ENCODE data around the gene MMADHC.

Gene MMADHC

GRCh38 chr2:149594411-149594810 lies 6.8 kb upstream of the MMADHC start:
- ChIA-PET CTCF (interaction anchor here (1.2 to 3.6 kb wide), 3 partner anchors 22 to 1645 kb away, joined by 3 to 11 read pairs (median 4); no protein-coding TSS in a partner anchor), POLR2A (no interaction called here)
- Histone ChIP-seq H3K36me3 (ENCODE audit: control insufficient read depth in 4 of 4, insufficient read depth in 4 of 4, low read length in 3 of 4) (no peaks in the 10 kb centered on the region), H3K27ac (ENCODE audit: insufficient read depth in 1 of 2, low read depth in 1 of 2, low read length in 2 of 2, poor library complexity in 1 of 2, severe bottlenecking in 2 of 2) (no peak overlapping the region), H3K9me3 (ENCODE audit: control extremely low read depth in 1 of 5, control insufficient read depth in 4 of 5, insufficient read depth in 2 of 5, low read depth in 1 of 5, low read length in 4 of 5) (no peaks in the 10 kb centered on the region), H3K4me1 (ENCODE audit: control extremely low read depth in 1 of 4, control insufficient read depth in 4 of 4, insufficient read depth in 4 of 4, low read length in 3 of 4) (peaks cover 0 to 9% (median 4%) of the 10 kb centered on the region in 4 experiments), H3K4me3 (ENCODE audit: control insufficient read depth in 1 of 7, extremely low read depth in 1 of 7, insufficient read depth in 4 of 7, low read depth in 2 of 7, low read length in 6 of 7) (no peak overlapping the region), H3K27me3 (replicated peaks in 2 of 5; ENCODE audit: control insufficient read depth in 4 of 5, insufficient read depth in 5 of 5, low read length in 4 of 5) (peaks cover 0 to 2% (median 0%) of the 10 kb centered on the region in 5 experiments)
- no peak for DNase-seq
- WGBS (ENCODE audit: insufficient coverage): 100% methylated on average over 2 of the region's 2 CpGs

GRCh38 chr2:149587950-149588487 lies 444 bp upstream of the MMADHC start:
- WGBS (ENCODE audit: insufficient coverage): 96% methylated on average over 4 of the region's 10 CpGs
- ChIA-PET CTCF (interaction anchor here (0.7 to 1.9 kb wide), 2 partner anchors 10 to 14 kb away, joined by 3 to 7 read pairs; no protein-coding TSS in a partner anchor), POLR2A (no interaction called here)
- Histone ChIP-seq H3K4me1 (ENCODE audit: control extremely low read depth in 1 of 4, control insufficient read depth in 4 of 4, insufficient read depth in 4 of 4, low read length in 3 of 4) (peaks cover 4 to 22% (median 15%) of the 10 kb centered on the region in 4 experiments), H3K27me3 (replicated peaks in 2 of 5; ENCODE audit: control insufficient read depth in 4 of 5, insufficient read depth in 5 of 5, low read length in 4 of 5) (no peaks in the 10 kb centered on the region), H3K36me3 (ENCODE audit: control insufficient read depth in 4 of 4, insufficient read depth in 4 of 4, low read length in 3 of 4) (peaks cover 0 to 7% (median 3%) of the 10 kb centered on the region in 4 experiments), H3K27ac (ENCODE audit: insufficient read depth in 1 of 2, low read depth in 1 of 2, low read length in 2 of 2, poor library complexity in 1 of 2, severe bottlenecking in 2 of 2) (peak overlapping the region in 1 of 2 experiments; percentile 98), H3K4me3 (ENCODE audit: control insufficient read depth in 1 of 7, extremely low read depth in 1 of 7, insufficient read depth in 4 of 7, low read depth in 2 of 7, low read length in 6 of 7) (peak overlapping the region in 6 of 7 experiments; percentile 82 to 100 (median 98)), H3K9me3 (ENCODE audit: control extremely low read depth in 1 of 5, control insufficient read depth in 4 of 5, insufficient read depth in 2 of 5, low read depth in 1 of 5, low read length in 4 of 5) (no peaks in the 10 kb centered on the region)
- DNase-seq: no peak

GRCh38 chr2:149586898-149587219 lies 716 bp downstream of the MMADHC start:
- DNase-seq: peak in 1 of 3 donors; percentile 15
- Histone ChIP-seq H3K4me3 (ENCODE audit: control insufficient read depth in 1 of 7, extremely low read depth in 1 of 7, insufficient read depth in 4 of 7, low read depth in 2 of 7, low read length in 6 of 7) (peak overlapping the region; percentile 82 to 100 (median 98)), H3K9me3 (ENCODE audit: control extremely low read depth in 1 of 5, control insufficient read depth in 4 of 5, insufficient read depth in 2 of 5, low read depth in 1 of 5, low read length in 4 of 5) (no peaks in the 10 kb centered on the region), H3K36me3 (ENCODE audit: control insufficient read depth in 4 of 4, insufficient read depth in 4 of 4, low read length in 3 of 4) (peaks cover 6 to 16% (median 6%) of the 10 kb centered on the region in 4 experiments), H3K27ac (ENCODE audit: insufficient read depth in 1 of 2, low read depth in 1 of 2, low read length in 2 of 2, poor library complexity in 1 of 2, severe bottlenecking in 2 of 2) (peak overlapping the region; percentile 93 to 98), H3K4me1 (ENCODE audit: control extremely low read depth in 1 of 4, control insufficient read depth in 4 of 4, insufficient read depth in 4 of 4, low read length in 3 of 4) (peaks cover 4 to 22% (median 15%) of the 10 kb centered on the region in 4 experiments), H3K27me3 (replicated peaks in 2 of 5; ENCODE audit: control insufficient read depth in 4 of 5, insufficient read depth in 5 of 5, low read length in 4 of 5) (no peaks in the 10 kb centered on the region)
- ChIA-PET CTCF (interaction anchor here (0.9 to 2.1 kb wide), 4 partner anchors 10 to 570 kb away, joined by 3 to 7 read pairs (median 6); no protein-coding TSS in a partner anchor), POLR2A (interaction anchor here (0.6 kb wide), 1 partner anchor 1623 kb away, joined by 3 read pairs; no protein-coding TSS in a partner anchor)
- WGBS (ENCODE audit: insufficient coverage): 2% methylated on average over 6 of the region's 7 CpGs

GRCh38 chr2:149586063-149586462 lies 1.5 kb downstream of the MMADHC start:
- no peaks in the 10 kb centered on the region for H3K9me3 ChIP-seq (ENCODE audit: control extremely low read depth in 1 of 5, control insufficient read depth in 4 of 5, insufficient read depth in 2 of 5, low read depth in 1 of 5, low read length in 4 of 5)
- CTCF ChIA-PET: interaction anchor here (1.6 to 2.1 kb wide), 3 partner anchors 9 to 569 kb away, joined by 4 to 7 read pairs (median 7); no protein-coding TSS in a partner anchor
- POLR2A ChIA-PET: no interaction called here
- peaks cover 4 to 22% (median 15%) of the 10 kb centered on the region in 4 experiments for H3K4me1 ChIP-seq (ENCODE audit: control extremely low read depth in 1 of 4, control insufficient read depth in 4 of 4, insufficient read depth in 4 of 4, low read length in 3 of 4)
- peaks cover 12 to 23% (median 13%) of the 10 kb centered on the region in 4 experiments for H3K36me3 ChIP-seq (ENCODE audit: control insufficient read depth in 4 of 4, insufficient read depth in 4 of 4, low read length in 3 of 4)
- no peak for DNase-seq
- whole genome bisulfite sequencing (ENCODE audit: insufficient coverage): 88% methylated on average over 3 of the region's 3 CpGs
- no peaks in the 10 kb centered on the region for H3K27me3 ChIP-seq (replicated peaks in 2 of 5; ENCODE audit: control insufficient read depth in 4 of 5, insufficient read depth in 5 of 5, low read length in 4 of 5)
- no peak overlapping the region for H3K27ac ChIP-seq (ENCODE audit: insufficient read depth in 1 of 2, low read depth in 1 of 2, low read length in 2 of 2, poor library complexity in 1 of 2, severe bottlenecking in 2 of 2)
- H3K4me3 ChIP-seq (ENCODE audit: control insufficient read depth in 1 of 7, extremely low read depth in 1 of 7, insufficient read depth in 4 of 7, low read depth in 2 of 7, low read length in 6 of 7): peak overlapping the region in 6 of 7 experiments; percentile 82 to 100 (median 98)

DNA sequence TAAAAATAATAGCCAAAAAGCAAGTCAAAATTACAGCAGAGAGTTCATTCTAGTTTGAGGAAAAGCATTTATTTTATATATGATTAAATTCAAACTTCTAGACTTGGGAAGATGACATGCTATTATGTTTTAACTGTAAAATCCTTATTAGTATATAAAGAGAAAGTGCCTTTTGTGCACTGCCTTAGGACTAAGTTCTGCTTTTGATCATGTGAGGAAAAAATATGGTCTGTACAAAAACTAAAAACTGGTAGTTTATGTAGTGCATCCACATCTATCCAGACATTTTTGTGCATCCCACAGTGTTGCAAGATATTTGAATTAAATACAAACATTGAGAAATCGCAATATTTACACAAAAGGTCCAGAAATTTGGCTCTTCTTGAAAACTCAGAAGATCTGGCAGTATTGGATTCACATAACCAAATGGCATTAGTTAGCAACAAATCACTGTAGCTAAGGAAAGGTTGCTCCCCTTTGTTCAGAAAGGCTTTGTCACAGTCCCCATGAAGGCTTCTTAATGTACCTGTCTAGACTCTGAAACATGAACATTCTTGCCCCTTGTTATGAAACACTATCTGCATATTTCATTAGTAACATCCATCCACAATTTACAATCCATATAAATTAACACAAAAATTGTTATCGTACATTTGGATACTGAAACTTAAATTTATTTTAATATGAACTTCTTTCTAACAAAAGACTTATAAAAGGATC lies 2.2 kb downstream of the MMADHC start:
- POLR2A ChIA-PET: no interaction called here

GRCh38 chr2:149579972-149580882 lies 7.3 kb downstream of the MMADHC start:
- H3K27ac ChIP-seq (ENCODE audit: insufficient read depth in 1 of 2, low read depth in 1 of 2, low read length in 2 of 2, poor library complexity in 1 of 2, severe bottlenecking in 2 of 2): no peak overlapping the region
- no peak for DNase-seq
- WGBS (ENCODE audit: insufficient coverage): 97% methylated on average over 3 of the region's 7 CpGs
- H3K27me3 ChIP-seq (replicated peaks in 2 of 5; ENCODE audit: control insufficient read depth in 4 of 5, insufficient read depth in 5 of 5, low read length in 4 of 5): no peaks in the 10 kb centered on the region
- H3K4me1 ChIP-seq (ENCODE audit: control extremely low read depth in 1 of 4, control insufficient read depth in 4 of 4, insufficient read depth in 4 of 4, low read length in 3 of 4): peaks cover under 1 to 7% (median 2%) of the 10 kb centered on the region in 4 experiments
- H3K9me3 ChIP-seq (ENCODE audit: control extremely low read depth in 1 of 5, control insufficient read depth in 4 of 5, insufficient read depth in 2 of 5, low read depth in 1 of 5, low read length in 4 of 5): no peaks in the 10 kb centered on the region
- H3K4me3 ChIP-seq (ENCODE audit: control insufficient read depth in 1 of 7, extremely low read depth in 1 of 7, insufficient read depth in 4 of 7, low read depth in 2 of 7, low read length in 6 of 7): no peak overlapping the region
- ChIA-PET POLR2A (no interaction called here), CTCF (no interaction called here)
- H3K36me3 ChIP-seq (ENCODE audit: control insufficient read depth in 4 of 4, insufficient read depth in 4 of 4, low read length in 3 of 4): peaks cover 23 to 66% (median 42%) of the 10 kb centered on the region in 4 experiments

More for the DNA sequence above, 2.2 kb downstream of the MMADHC start:
- Histone ChIP-seq H3K9me3 (ENCODE audit: control extremely low read depth in 1 of 5, control insufficient read depth in 4 of 5, insufficient read depth in 2 of 5, low read depth in 1 of 5, low read length in 4 of 5) (no peaks in the 10 kb centered on the region), H3K4me1 (ENCODE audit: control extremely low read depth in 1 of 4, control insufficient read depth in 4 of 4, insufficient read depth in 4 of 4, low read length in 3 of 4) (peaks cover 4 to 22% (median 15%) of the 10 kb centered on the region in 4 experiments), H3K27ac (ENCODE audit: insufficient read depth in 1 of 2, low read depth in 1 of 2, low read length in 2 of 2, poor library complexity in 1 of 2, severe bottlenecking in 2 of 2) (peak overlapping the region in 1 of 2 experiments; percentile 36), H3K4me3 (ENCODE audit: control insufficient read depth in 1 of 7, extremely low read depth in 1 of 7, insufficient read depth in 4 of 7, low read depth in 2 of 7, low read length in 6 of 7) (peak overlapping the region in 3 of 7 experiments; percentile 35 to 82 (median 40)), H3K27me3 (replicated peaks in 2 of 5; ENCODE audit: control insufficient read depth in 4 of 5, insufficient read depth in 5 of 5, low read length in 4 of 5) (no peaks in the 10 kb centered on the region), H3K36me3 (ENCODE audit: control insufficient read depth in 4 of 4, insufficient read depth in 4 of 4, low read length in 3 of 4) (peaks cover 15 to 30% (median 17%) of the 10 kb centered on the region in 4 experiments)
- WGBS (ENCODE audit: insufficient coverage): no CpG with 5 or more reads among the region's 2 CpGs
- DNase-seq: peak in 2 of 3 donors; percentile 38 to 55
- CTCF ChIA-PET: interaction anchor here (0.6 to 2.1 kb wide), 3 partner anchors 8 to 1784 kb away, joined by 3 to 7 read pairs (median 4); no protein-coding TSS in a partner anchor

All from common myeloid progenitor, CD34-positive (primary cell).